T1000 (cell line): ENCODE data around the gene PAK5.

Source experiments
- DNase-seq: peaks from one replicate; lab custom pipeline; 2025; ENCODE audit warnings: mixed read lengths; lab: John Stamatoyannopoulos, UW

The PAK5 gene

GRCh38 chr20:9838378-9839295, at the start of gene PAK5:
PAK5 (minus strand) TSS chr20:9839076; CDS start chr20:9644328, 194,748 bp downstream.
- peak; percentile 77 for DNase-seq

GRCh38 chr20:9887706-9888105, 48.8 kb upstream of the PAK5 start:
- no peak for DNase-seq

- DNase-seq: no peak
These were observed 47.4 kb upstream of the PAK5 start for GRCh38 chr20:9886227-9886626.

- DNase-seq: no peak
These were observed 45.8 kb upstream of the PAK5 start for GRCh38 chr20:9884666-9885065.

GRCh38 chr20:9884061-9884460, 45.2 kb upstream of the PAK5 start:
- DNase-seq: no peak

GRCh38 chr20:9877932-9878495, 39.1 kb upstream of the PAK5 start:
- DNase-seq: no peak

- no peak for DNase-seq
These were observed 28.5 kb upstream of the PAK5 start for GRCh38 chr20:9867196-9867980.

GRCh38 chr20:9852566-9852965, 13.7 kb upstream of the PAK5 start:
- DNase-seq: no peak

GRCh38 chr20:9839626-9840025, 750 bp upstream of the PAK5 start:
- no peak for DNase-seq

- no peak for DNase-seq
These were observed 870 bp downstream of the PAK5 start for GRCh38 chr20:9838035-9838377.

- no peak for DNase-seq
These were observed 1.2 kb downstream of the PAK5 start for GRCh38 chr20:9837634-9838033.

- no peak for DNase-seq
These were observed 3.6 kb downstream of the PAK5 start for GRCh38 chr20:9835302-9835701.

GRCh38 chr20:9831032-9831431, 7.8 kb downstream of the PAK5 start:
- DNase-seq: no peak

- no peak for DNase-seq
These were observed 9.0 kb downstream of the PAK5 start for GRCh38 chr20:9829835-9830234.

GRCh38 chr20:9817654-9818053, 21.2 kb downstream of the PAK5 start:
- no peak for DNase-seq

GRCh38 chr20:9815632-9816031, 23.2 kb downstream of the PAK5 start:
- no peak for DNase-seq

GRCh38 chr20:9810738-9811137, 28.1 kb downstream of the PAK5 start:
- no peak for DNase-seq

- DNase-seq: no peak
These were observed 29.6 kb downstream of the PAK5 start for GRCh38 chr20:9809271-9809670.

- no peak for DNase-seq
These were observed 30.7 kb downstream of the PAK5 start for GRCh38 chr20:9808166-9808565.

- no peak for DNase-seq
These were observed 31.7 kb downstream of the PAK5 start for GRCh38 chr20:9807136-9807535.

GRCh38 chr20:9800421-9800820, 38.5 kb downstream of the PAK5 start:
- DNase-seq: no peak

GRCh38 chr20:9794831-9795230, 44.0 kb downstream of the PAK5 start:
- no peak for DNase-seq

GRCh38 chr20:9792674-9793073, 46.2 kb downstream of the PAK5 start:
- no peak for DNase-seq
